ENCODE data around the gene MB21D2.

DNA sequence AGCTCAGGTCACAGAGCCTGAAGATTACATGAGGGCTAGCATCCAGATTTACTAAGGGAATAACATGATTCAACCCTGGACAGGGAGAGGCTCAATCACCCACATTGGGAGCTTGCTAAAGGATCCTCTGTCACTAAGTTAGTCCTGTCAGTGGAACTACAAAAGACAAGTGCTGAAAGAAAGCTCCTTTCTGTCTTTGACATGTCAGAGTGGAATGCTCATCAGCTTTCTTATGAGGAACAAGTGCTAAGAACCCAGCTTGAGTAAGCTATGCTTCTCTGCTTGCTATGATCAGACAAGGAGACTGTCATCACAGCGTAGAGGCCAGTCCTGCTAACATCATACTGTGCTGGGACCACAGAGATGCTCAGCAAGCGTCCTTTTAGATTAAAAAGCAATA is 74.5 kb downstream of the MB21D2 start:
- TF ChIP-seq CTCF (IDR thresholded peaks at IDR 0.05; ENCODE audit: low read length): no peak
- no peak for TF ChIP-seq EZH2 (IDR thresholded peaks at IDR 0.05; ENCODE audit: borderline replicate concordance, low read length)

Measured in OCI-LY1 (cell line).